Sigmoid colon (tissue), 7 donors: ENCODE measurements around the gene BATF3. TPM values are rescaled to one million over a fixed set of nuclear protein-coding genes. Genes with fewer than 3 reads are reported as not detected.
A peak's percentile ranks its signal among the peaks of the same experiment; 100 is the strongest.

Experiments
- DNase-seq: peaks from one replicate; pipeline ENCODE4 v3.0.0-alpha.2; 2019
- H3K27ac ChIP-seq, 4 donors: fragments of 200-600 bp; sonication (generic); one replicate each; pipeline ENCODE4 v1.5.1; 2016 to 2019; ENCODE audit warnings: mild to moderate bottlenecking in 1 of 4
- H3K27me3 ChIP-seq, 3 donors: fragments of 200-600 bp; sonication (generic); one replicate each; pipeline ENCODE4 v1.5.1; 2019; ENCODE audit warnings: mild to moderate bottlenecking in 1 of 3
- H3K36me3 ChIP-seq, 4 donors: fragments of 200-600 bp; sonication (generic); one replicate each; pipeline ENCODE4 v1.5.1; 2016 to 2019
- H3K4me1 ChIP-seq, 4 donors: fragments of 200-600 bp; sonication (generic); one replicate each; pipeline ENCODE4 v1.5.1; 2017 to 2019
- H3K4me3 ChIP-seq, 4 donors: fragments of 200-600 bp; sonication (generic); one replicate each; pipeline ENCODE4 v1.5.1; 2017 to 2019; ENCODE audit warnings: mild to moderate bottlenecking in 2 of 4, moderate library complexity in 1 of 4
- H3K9me3 ChIP-seq, 4 donors: fragments of 200-600 bp in 3 of 4; sonication (generic) in 3 of 4; one replicate each; pipeline versions ENCODE4 v1.5.1 to v1.6.1; 2013 to 2019
- EP300 ChIP-seq, 4 donors: sonication (generic); formaldehyde crosslinking; IDR thresholded peaks; one replicate each; pipeline ENCODE4 v1.6.1; 2017; ENCODE audit warnings: antibody characterized with exemption in 4 of 4
- POLR2A ChIP-seq, 2 donors: fragments of 450-650 bp; IDR thresholded peaks; one replicate each; pipeline ENCODE4 v1.6.1; 2016; ENCODE audit warnings: antibody characterized with exemption in 2 of 2, mild to moderate bottlenecking in 2 of 2, moderate library complexity in 2 of 2
- POLR2AphosphoS5 ChIP-seq, 4 donors: sonication (generic); formaldehyde crosslinking; IDR thresholded peaks; one replicate each; pipeline ENCODE4 v1.6.1; 2017; ENCODE audit warnings: antibody characterized with exemption in 4 of 4
- WGBS, 2 donors: extraction: QIAGEN DNeasy Blood & Tissue Kit; methylation state at CpG; one replicate each; pipeline ENCODE4 v1.1.7; 2013; 5-methylcytosine and 5-hydroxymethylcytosine counted together
- intact Hi-C: fragments of 100-400 bp; cut with DNase I; formaldehyde crosslinking; loops from one replicate; pipeline ENCODE4 v1.15.1; 2023
- polyA plus RNA-seq, 3 donors: library from polyadenylated mRNA; stranded (reverse); fragments of 200-250 nt; gene quantifications; one replicate each; pipeline ENCODE4 v1.2.3, GENCODE V29; 2013
- total RNA-seq, 4 donors: library from RNA; depleted of rRNA; stranded (reverse); fragments of >200 nt; gene quantifications; one replicate each; pipeline ENCODE4 v1.1.0, GENCODE V29; 2016
- TF ChIP-seq, protein P1 (sequence below), 4 experiments: fragments of 450-650 bp in 3 of 4; fragments of 200-600 bp in 1 of 4; IDR thresholded peaks; one replicate each; pipeline ENCODE4 v1.5.1; 2016 to 2019; ENCODE audit warnings: antibody characterized with exemption in 4 of 4, mild to moderate bottlenecking in 3 of 4, moderate library complexity in 2 of 4
- donor health status: healthy with polysubstance abuse.
- donor health status: Bipolar disorder and iron deficiency.
- donor health status: healthy.

Gene BATF3
- total and polyA plus RNA-seq, 7 donors = 1.8 to 10.0 (median 3.3) TPM

DNA sequence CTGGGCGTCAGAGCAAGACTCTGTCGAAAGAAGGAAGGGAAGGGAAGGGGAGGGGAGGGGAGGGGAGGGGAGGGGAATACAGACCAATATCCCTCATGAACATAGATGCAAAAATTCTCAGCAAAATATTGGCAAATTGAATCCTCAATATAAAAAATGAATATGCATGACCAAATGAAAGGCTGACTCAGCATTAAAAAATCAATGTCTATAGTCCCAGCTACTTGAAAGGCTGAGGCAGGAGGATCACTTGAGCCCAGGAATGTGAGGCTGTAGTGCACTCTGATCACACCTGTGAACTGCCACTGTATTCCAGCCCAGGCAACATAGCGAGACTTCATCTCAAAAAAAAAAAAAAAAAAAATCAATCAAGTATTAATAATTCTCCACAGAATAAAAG, 24.0 kb downstream of the BATF3 start:
- 90 to 92% methylated on average over 3 of the region's 3 CpGs for WGBS, 2 donors
- intact Hi-C loops = no loop called here
- Histone ChIP-seq H3K27ac (no peak overlapping the region), H3K27me3 (no peaks in the 10 kb centered on the region), H3K36me3 (no peaks in the 10 kb centered on the region), H3K4me1 (peaks cover 0 to 12% (median 7%) of the 10 kb centered on the region in 4 donors), H3K9me3 (no peaks in the 10 kb centered on the region), H3K4me3 (no peak overlapping the region)
- DNase-seq = no peak
- no peak for TF ChIP-seq POLR2A (IDR thresholded peaks at IDR 0.05)

DNA sequence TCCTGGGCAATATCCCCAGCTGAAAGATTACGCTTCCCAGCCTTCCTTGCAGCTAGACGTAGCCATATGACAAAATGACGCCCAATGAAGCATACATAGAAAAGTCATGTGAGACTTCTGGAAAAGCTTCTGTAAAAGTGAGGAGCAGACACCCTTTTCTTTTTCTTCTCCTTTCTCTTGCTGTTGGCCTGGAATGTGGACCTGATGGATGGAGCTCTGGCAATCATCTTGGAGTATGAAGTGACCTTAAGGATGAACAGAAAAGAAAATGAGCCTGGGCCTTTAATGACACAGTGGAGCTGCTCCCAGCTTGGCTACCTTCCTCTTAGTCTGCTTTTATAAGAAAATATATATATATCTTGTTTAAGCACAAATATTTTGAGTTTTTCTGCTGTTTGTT, 24.8 kb downstream of the BATF3 start:
- Histone ChIP-seq H3K27ac (no peak overlapping the region), H3K9me3 (no peaks in the 10 kb centered on the region), H3K4me1 (peaks cover 0 to 12% (median 7%) of the 10 kb centered on the region in 4 donors), H3K27me3 (no peaks in the 10 kb centered on the region), H3K36me3 (no peaks in the 10 kb centered on the region), H3K4me3 (no peak overlapping the region)
- DNase-seq = no peak
- TF ChIP-seq, protein P1, sequence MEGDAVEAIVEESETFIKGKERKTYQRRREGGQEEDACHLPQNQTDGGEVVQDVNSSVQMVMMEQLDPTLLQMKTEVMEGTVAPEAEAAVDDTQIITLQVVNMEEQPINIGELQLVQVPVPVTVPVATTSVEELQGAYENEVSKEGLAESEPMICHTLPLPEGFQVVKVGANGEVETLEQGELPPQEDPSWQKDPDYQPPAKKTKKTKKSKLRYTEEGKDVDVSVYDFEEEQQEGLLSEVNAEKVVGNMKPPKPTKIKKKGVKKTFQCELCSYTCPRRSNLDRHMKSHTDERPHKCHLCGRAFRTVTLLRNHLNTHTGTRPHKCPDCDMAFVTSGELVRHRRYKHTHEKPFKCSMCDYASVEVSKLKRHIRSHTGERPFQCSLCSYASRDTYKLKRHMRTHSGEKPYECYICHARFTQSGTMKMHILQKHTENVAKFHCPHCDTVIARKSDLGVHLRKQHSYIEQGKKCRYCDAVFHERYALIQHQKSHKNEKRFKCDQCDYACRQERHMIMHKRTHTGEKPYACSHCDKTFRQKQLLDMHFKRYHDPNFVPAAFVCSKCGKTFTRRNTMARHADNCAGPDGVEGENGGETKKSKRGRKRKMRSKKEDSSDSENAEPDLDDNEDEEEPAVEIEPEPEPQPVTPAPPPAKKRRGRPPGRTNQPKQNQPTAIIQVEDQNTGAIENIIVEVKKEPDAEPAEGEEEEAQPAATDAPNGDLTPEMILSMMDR (IDR thresholded peaks at IDR 0.05) = no peak
- TF ChIP-seq POLR2AphosphoS5 (IDR thresholded peaks at IDR 0.05) (no peak), POLR2A (IDR thresholded peaks at IDR 0.05) (no peak), EP300 (IDR thresholded peaks at IDR 0.05) (no peak)
- WGBS, 2 donors = 95% methylated on average over 3 of the region's 3 CpGs
- intact Hi-C loops = no loop called here

DNA sequence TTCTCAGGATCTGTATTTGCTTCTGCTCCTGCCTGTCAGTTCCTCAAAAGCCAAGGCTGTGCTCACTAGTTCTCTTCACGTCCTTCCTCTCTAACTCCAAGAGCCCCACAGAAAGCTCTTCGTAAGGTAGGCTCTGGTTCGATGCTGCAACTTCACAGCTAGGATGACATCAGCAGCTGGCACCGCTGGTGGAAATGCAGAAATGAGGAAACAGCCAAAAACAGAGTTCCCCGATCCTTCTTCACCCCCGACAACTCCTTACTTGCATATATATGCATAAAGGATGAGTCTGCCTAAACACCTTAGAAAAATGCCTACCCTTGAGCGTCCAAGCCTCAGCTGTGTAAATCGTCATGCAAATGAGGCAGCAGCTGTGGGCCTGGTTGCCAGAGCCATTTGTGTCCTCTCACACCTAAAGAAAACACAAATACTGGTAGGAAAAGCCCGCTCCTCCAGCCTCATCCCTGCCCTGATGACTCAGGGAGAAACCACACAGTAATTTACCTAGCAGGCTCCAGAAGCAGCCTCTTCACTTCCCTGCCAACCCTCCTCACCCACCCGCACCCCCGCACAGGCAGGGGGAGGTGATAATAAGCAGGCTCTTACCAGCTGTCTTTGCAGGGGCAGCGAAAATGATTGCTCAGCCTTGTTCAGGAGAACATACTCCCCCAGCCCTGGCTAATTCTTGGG, 28.2 kb downstream of the BATF3 start:
- intact Hi-C loops = no loop called here
- WGBS, 2 donors = 32 to 40% methylated on average over 12 of the region's 12 CpGs
- Histone ChIP-seq H3K4me1 (peaks cover 0 to 33% (median 26%) of the 10 kb centered on the region in 4 donors), H3K27me3 (no peaks in the 10 kb centered on the region), H3K4me3 (no peak overlapping the region), H3K9me3 (no peaks in the 10 kb centered on the region), H3K36me3 (no peaks in the 10 kb centered on the region), H3K27ac (peak overlapping the region in 1 of 4 donors; percentile 23)
- no peak for DNase-seq
- TF ChIP-seq EP300 (IDR thresholded peaks at IDR 0.05) (no peak), POLR2A (IDR thresholded peaks at IDR 0.05) (no peak), POLR2AphosphoS5 (IDR thresholded peaks at IDR 0.05) (no peak)
- TF ChIP-seq, protein P1 (IDR thresholded peaks at IDR 0.05) = no peak

DNA sequence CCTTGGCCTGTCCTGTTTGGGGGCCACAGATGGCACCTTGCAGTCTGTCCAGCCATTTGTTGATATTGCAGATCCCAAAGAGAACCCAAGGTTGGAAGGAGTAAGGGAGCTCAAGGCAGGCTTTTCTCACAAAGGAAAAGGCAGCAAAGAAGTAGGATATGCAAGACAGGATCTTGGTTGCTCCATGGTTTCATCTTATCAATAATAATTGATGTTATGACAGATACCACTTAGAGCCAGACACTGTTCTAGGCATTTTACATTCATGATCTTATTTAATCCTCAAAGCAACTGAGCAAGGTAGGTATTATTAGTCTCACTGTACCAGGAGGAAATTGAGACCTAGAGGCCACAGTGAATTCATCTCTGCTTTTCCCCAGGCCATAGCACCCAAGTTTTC, 28.8 kb downstream of the BATF3 start:
- Histone ChIP-seq H3K4me3 (no peak overlapping the region), H3K4me1 (peaks cover 0 to 38% (median 27%) of the 10 kb centered on the region in 4 donors), H3K36me3 (no peaks in the 10 kb centered on the region), H3K27me3 (no peaks in the 10 kb centered on the region), H3K27ac (peak overlapping the region in 1 of 4 donors; percentile 23), H3K9me3 (no peaks in the 10 kb centered on the region)
- TF ChIP-seq POLR2AphosphoS5 (IDR thresholded peaks at IDR 0.05) (no peak), EP300 (IDR thresholded peaks at IDR 0.05) (no peak), POLR2A (IDR thresholded peaks at IDR 0.05) (no peak)
- TF ChIP-seq, protein P1 (IDR thresholded peaks at IDR 0.05) = no peak
- DNase-seq = no peak
- intact Hi-C loops = no loop called here

DNA sequence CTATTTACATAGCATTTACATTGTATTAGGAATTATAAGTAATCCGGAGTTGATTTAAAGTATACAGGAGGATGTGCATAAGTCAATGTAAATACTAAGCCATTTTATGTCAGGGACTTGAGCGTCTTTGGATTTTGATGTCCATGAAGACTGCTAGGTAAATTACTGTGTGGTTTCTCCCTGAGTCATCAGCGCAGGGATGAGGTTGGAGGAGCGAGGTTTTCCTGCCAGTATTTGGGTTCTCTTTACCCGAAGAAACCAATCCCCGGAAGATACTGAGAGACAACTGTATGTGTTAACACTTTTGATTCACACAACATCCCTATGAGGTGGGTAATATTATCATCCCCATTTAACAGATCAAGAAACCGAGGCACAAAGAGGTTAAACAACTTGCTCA, 29.3 kb downstream of the BATF3 start:
- TF ChIP-seq EP300 (IDR thresholded peaks at IDR 0.05) = no peak
- TF ChIP-seq POLR2AphosphoS5 (IDR thresholded peaks at IDR 0.05) = no peak
- TF ChIP-seq, protein P1 (IDR thresholded peaks at IDR 0.05) = no peak
- no peak for TF ChIP-seq POLR2A (IDR thresholded peaks at IDR 0.05)
- Histone ChIP-seq H3K27ac (no peak overlapping the region), H3K4me3 (no peak overlapping the region), H3K36me3 (no peaks in the 10 kb centered on the region), H3K4me1 (peaks cover 0 to 44% (median 29%) of the 10 kb centered on the region in 4 donors), H3K27me3 (no peaks in the 10 kb centered on the region), H3K9me3 (no peaks in the 10 kb centered on the region)
- 87 to 93% methylated on average over 7 of the region's 7 CpGs for WGBS, 2 donors
- intact Hi-C loops = no loop called here
- DNase-seq = no peak
